IPS-NIHi7 (cell line): Measurements from ENCODE around the gene NSUN2.
"Not testable (repeated sequence)": the region's sequence is repeated elsewhere in the genome, so short reads cannot be mapped to it uniquely, and the experiment has no call there.

Experiments used
- DNase-seq: peaks from one replicate; pipeline ENCODE4 v3.0.0; 2012; ENCODE audit warnings: mixed read lengths; ENCODE audit errors: extremely low spot score

NSUN2 gene

DNA sequence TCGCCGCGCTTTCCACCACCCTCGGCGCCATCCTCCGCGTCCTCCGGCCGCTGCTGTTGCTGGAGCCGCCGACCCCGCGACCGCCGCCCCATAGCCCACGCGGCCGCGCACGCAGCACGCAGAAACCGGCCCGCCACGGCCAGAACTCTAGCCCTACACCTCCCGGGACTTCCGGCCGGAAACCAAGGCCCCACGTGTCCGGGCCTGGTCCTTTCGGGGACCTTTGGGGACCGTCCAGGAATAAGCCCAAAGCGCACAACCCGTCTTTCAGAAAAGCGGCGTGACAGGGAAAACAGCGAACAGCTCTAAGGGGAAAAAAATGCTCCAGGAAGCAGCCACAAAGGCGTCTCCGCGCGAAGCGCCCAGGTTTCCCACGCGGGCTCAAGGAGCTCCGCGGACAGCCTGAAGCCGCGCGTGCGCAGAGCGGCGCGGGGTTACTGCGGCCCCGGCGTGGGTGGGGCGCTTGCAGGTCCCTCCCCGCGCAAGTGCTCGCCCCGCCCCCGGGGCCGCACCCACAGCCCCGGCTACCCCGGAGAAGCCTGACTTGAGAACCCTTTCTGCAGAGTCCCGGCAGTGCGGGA, at the start of gene NSUN2, which contains the start of gene SRD5A1:
Gene NSUN2 (minus strand): TSS at position 157 of the 581 bp plus-strand sequence. CDS start 65 bp downstream, at position 92.
Gene SRD5A1 (plus strand): TSS at position 553 of the 581 bp plus-strand sequence. CDS start 137 bp downstream, outside the sequence.
- peak; percentile 98 for DNase-seq

DNA sequence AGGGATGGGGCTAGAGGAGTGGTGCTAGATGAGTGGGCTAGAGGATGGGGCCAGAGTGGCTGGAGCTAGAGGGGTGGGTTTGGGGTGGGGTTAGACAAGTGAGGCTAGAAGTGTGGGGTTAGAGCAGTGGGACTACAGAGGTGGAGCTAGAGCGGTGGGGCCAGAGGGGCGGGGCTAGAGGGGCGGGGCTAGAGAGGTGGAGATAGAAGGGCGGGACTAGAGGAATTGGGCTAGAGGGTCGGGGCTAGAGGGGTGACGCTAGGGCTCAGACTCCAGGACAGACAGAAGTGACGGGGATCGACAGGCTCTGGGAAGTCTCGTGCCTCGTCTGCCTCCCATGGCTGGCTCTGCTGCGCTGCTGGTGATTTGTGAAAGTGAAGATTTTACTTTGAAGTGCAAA, 49.4 kb upstream of the NSUN2 start:
- peak; percentile 61 for DNase-seq

DNA sequence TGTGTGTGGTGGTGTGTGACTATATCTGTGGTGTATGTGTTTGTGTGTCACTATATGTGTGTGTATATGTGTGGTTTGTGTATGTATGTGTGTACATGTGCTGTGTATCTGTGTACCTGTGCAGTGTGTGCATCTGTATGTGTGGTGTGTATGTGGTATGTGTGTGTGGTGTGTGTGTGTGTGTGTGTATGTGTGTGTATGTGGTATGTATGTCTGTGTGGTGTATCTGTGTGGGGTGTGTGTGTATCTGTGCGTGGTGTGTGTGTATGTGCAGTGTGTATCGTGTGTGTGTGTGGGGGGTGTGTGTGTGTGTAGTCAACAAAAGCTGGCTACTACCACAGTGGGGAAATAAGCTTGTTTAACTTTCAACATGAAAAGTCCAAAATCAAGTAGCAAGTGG, 48.8 kb upstream of the NSUN2 start:
- DNase-seq, result no peak

DNA sequence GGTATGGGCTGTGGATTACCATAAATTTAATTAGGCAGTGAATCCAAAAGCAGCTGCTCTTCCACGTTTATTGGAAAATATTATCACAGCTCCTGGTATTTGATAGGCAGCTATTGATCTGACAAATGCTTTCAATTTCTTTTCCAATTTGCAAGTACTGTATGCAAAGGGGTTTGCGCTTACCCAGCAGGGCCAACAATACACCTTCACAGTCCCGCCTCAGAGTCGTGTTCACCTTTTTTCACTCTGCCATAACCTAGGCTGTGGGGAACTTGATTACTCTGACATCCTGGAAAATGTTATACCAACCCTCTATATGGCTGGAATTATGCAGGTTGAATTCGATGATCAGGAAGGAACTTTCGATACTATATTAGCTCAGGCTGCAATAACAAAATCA, 48.1 kb upstream of the NSUN2 start:
- no peak for DNase-seq

DNA sequence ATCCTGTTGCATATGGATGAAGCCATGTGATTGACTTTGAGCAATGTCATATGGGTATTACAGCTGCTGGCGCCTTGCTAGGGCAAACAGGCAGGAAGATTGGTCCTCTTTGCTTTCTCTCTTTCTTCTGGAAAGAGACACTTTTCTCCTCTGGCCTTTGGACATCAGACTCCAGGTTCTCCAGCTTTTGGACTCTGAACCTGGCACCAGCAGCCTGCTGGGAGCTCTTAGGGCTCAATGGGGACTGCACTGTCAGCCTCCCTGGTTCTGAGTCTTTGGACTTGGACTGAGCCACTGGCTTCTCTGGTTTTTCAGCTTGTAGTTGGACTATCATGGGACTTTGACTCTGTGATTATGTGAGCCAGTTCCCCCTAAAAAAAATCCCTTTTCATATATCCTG, 45.5 kb upstream of the NSUN2 start:
- no peak for DNase-seq

DNA sequence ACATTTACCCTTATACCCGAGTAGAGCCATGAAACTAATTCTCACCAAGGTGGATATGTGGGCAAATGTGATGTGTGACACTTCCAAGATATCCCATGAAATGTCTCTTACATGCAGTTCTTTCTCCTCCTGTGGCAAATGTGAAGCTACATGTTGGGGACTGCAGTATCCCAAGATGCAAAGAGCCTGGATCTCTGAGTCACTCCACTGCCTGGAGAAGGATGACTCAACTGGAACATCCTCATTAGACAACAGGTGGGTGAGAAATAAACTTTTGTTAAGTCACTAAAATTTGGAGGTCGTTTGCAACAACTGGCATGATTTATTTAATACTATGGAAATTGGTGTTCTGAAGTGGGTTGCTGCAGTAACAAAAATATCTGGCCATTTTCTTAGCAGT, 43.9 kb upstream of the NSUN2 start:
- DNase-seq, result no peak

DNA sequence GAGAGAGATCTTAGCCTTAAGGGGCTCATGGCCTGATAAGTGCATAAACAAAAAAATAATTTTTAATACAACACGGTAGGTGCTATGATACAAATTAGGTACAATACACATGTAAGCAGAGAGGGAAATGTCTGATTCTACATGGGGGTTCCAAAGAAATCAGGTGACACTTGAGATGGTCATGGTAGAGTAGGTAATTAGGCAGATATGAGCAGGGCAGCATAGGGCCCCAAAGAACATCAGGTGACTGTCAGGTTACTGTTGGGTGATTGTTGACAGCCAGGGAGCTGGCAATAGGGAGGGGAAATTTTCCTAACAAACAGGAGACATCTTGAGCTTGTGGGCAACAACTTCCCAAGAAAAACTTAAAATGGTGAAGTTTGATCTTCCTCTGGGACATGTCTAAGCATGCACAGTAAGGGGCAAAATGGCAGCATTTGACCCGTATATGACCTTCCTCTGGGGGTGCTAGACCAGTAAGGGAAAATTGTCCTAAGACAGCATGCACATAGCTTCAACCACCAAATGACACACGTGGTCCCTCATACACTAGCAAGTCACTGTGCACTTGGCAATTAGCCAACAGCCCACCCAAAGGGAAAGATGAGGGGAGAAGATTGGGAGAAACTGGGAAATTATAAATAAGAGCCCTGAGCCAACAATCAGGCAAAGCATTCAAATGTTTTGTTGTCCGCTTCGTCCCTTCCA, 43.1 kb upstream of the NSUN2 start:
- no peak for DNase-seq

DNA sequence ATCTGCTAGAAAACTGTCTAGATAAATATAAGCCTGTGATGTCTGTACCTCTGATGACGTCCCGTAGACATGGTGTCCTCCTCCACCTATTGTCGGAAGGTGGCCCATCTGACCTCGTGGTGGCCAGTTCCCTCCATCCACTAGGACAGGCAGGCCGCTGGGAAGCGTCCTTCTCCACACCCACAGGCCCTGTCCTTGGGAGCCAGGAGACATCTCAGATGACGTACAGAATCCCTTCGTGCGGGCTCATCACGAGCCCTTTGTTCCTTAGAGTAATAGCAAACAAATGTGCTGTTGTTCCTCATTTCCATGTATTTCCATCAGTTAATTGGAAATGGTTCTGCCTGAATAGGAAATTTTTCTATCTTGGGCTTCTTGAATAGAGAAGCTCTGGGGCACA, 42.0 kb upstream of the NSUN2 start:
- DNase-seq, result no peak

DNA sequence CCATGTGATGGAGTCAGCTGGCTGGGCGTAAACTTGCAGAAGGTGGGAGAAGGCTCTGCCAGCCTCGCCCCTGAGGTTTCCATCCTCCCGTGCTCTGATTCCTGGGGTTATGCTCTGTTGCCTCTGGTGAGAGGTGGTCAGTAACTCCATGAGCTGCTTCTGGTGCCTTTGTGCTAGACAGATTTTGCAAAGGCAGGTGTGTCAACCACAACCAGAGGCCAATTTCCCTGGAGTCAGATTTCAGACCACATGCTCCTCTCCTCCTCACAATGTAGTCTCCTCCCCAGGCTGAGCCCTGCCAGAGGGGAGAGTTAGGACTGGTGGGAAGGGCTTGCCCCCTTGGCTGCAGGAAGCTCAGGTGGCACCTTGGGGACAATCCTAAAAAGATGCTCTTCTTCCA, 41.6 kb upstream of the NSUN2 start:
- DNase-seq, result no peak

DNA sequence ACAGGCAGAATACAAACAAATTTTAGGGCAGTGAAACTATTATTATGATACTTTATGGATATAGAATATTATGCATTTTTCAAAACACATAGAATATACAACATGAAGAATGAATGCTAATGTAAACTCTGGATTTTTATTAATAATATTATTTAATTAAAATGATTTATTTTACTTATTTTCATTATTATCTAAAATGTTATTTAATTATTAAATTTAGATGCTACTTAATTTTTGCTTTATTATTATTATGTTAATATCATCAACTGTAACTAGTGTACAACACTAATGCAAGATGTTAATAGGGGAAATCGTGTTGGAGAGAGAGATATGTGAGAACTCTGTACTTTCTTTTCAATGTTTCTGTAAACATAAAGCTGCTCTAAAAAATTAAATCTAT, 41.1 kb upstream of the NSUN2 start:
- DNase-seq, result no peak

DNA sequence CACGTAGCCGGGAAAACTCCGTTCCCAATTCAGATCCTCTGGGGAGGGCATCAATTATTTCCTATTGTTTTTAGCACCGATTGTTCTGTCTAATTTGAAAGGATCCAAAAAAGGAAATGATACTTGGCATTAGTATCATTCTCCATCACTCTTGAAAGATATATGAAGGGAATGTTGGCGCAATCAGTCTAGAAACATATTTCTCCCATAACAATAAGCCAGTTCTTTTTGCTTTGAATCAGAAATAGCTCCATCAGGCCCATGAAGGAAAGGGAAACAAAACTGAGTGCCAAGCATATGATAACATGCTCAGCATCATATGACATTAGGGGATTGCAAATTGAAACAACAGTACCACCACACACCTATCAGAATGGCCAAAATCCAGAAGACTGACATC, 40.2 kb upstream of the NSUN2 start:
- DNase-seq, result no peak

DNA sequence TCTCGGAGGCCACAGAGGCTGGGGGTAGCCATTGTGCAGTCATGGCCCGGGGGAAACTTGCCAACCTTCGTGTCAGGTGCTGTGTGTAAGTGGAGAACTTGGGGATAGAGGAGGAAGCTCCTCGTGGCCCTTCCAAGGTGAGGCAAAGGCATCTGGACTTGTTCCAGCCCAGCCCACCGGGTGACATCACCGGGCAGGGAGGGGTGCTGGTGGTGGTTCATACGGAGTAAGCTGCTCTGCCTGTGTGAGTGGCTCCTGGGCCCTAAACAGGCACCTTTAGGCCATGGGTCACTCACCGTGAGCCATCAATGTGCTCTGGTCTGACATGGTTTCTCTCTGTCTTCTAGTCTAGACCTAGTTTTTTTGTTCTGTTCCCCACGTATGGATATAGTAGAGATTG, 35.9 kb upstream of the NSUN2 start:
- not testable (repeated sequence) for DNase-seq

DNA sequence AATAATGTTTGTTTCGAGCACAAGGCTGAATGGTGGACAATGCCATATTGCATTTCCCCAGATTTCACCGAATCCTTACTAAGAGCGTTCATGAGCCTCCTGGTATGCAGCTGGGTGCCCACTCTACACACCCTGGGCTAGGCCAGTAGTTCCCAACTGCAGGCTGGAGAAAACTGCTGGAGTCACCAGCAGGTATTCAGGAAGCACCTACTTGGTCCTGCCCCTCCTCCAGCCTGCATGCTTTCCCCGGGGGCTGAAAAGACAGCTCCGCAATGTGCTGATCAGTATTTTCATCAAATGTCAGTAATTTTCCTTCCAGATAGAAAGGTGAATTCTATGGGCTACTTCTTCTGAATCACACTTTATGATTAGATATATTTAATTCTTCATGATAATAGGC, 34.8 kb upstream of the NSUN2 start:
- peak; percentile 43 for DNase-seq

DNA sequence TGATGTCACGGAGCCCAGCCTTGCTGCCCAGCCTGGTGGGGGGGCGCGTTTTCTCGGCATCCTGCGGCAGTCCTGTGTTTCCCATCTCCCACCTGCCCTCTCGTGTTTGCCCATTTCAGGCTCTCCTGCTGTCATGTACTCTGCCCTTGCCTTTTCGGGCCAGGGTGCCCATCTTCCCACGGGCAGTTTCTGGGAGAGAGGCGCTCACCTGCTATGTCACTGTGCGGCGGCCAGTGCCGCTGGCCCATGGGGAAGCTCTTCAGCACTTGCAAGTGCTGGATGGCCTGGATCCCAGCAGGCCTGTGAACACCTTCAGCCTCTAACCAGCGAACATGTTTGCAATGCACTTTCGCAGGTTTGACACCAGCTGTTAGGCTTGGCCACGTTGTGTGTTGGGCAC, 33.9 kb upstream of the NSUN2 start:
- DNase-seq, result no peak

DNA sequence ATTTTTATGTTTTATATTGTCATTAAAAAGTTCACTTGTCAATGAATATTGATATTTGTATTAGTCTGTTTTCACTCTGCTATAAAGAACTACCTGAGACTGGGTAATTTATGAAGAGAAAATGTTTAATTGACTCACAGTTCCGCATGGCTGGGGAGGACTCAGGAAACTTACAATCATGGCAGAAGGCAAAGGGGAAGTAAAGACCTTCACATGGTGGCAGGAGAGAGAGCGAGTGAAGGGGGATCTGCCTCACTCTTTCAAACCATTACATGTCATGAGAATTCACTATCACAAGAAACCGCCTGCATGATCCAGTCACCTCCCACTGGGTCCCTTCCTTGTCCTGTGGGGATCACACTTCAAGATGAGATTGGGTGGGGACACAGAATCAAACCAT, 27.8 kb upstream of the NSUN2 start:
- no peak for DNase-seq

DNA sequence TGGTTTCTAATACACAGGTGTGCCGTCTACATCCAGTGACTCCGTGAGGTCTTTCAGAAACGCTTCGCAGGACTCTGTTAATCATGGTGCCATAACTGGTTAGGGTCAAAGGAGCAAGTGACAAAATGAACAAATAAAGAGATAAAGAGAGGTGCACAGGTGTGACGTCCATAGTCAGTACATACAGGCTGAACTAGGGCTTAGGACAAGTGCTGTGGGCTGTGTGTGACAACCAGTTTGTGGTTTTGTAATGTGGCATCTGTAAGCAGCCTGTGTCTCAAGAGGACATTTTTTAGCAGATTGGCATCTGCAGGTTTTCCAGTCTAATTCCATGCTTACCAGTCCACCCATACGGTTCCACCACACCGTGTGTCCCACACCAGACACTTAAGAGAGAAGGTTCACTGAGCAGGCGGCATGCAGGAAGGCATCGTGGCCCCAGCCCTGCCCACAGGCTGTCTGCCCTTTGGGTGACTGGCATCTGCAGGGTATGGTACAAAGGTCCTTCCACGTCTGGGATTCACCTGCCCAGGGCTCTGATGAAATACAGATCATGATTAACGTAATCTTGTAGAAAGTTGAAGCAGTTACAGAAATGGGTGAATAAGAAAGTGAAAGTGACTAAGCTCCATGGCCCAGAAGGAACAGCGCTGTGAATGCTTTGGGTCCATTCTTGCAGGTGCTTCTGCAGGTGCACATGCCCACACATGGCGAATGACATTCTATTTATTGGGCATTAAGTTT, 27.3 kb upstream of the NSUN2 start:
- DNase-seq, result no peak

DNA sequence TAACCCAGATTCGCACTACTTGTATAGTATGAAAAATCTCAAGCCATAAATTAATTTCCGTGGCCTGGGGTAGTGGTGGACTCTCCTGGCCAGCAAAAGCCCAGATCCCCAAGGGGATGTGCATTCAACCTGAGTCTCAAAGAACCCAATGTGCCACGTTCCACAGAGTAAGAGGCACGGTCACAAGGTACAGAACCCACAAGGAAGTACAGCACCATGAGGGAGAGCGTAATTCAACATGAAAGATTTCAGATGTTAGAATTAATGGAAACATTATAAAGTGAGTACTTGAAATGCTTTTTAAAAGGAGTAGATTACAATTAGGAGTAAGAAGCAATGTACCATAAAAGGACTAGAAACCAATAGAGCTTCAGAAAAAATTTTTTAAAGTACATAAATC, 23.8 kb upstream of the NSUN2 start:
- DNase-seq, result no peak

DNA sequence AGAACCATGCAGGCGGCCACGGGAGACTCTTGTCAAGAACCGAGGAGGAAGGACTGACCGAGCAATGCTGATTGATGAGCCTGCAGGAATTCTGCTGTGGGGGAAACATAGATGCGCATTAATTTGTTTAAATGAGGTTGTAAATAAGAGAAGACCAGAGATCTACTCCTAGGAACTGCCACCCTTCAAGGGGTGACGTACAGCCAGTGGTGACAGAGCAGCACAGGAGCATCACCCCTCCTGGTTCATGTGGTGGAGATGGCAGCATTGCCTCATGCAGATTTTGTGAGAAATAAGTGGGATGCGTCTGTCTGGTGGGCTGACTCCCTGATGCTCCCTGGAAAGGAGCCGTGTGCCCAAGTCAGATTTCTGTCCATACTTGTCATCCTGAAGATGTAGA, 22.6 kb upstream of the NSUN2 start:
- DNase-seq, result no peak

DNA sequence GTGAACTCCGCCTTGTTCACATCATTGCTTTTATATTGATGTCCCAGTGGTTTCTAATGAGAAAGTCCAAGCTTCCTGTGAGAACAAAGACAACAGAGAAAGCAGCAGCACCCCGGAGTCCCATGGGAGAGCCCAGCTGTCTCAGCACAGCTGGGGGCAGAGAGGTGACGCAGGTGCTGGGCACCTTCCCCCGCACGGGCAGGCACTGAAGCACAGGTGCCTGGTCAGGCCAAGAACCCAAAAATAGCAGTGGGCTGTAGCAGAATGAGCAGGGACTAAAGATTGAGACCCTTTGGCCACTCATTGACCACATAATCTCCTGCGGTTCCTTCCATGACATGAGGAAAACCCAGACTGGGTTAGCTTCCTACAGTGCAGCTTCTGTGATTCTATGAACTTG, 19.2 kb upstream of the NSUN2 start:
- DNase-seq, result no peak

DNA sequence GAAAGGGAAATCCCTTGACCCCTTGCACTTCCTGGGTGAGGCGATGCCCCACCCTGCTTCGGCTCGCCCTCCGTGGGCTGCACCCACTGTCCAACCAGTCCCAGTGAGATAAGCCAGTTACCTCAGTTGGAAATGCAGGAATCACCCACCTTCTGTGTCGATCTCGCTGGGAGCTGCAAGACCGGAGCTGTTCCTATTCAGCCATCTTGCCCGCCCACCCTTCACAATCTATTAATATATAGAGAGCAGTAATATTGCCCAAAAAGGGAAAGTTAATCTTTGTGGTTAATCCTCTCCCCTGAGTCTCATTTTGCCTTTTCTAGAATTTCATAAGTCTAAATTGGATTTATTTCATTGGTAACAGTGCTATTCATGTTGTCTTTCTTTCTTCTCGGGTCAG, 16.8 kb upstream of the NSUN2 start:
- no peak for DNase-seq

DNA sequence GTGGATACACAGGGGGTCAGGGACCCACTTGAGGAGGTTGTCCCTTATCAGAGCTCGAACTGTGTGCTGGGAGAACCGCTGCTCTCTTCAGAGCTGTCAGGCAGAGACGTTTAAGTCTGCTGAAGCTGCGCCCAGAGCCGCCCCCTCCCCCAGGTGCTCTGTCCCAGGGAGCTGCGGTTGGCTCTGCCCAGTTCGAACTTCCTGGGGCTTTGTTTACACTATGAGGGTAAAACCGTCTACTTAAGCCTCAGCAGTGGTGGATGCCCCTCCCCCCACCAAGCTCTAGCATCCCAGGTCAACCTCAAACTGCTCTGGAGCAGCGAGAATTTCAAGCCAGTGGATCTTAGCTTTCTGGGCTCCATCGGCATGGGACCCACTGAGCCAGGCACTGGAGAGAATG, 16.3 kb upstream of the NSUN2 start:
- DNase-seq, result no peak

DNA sequence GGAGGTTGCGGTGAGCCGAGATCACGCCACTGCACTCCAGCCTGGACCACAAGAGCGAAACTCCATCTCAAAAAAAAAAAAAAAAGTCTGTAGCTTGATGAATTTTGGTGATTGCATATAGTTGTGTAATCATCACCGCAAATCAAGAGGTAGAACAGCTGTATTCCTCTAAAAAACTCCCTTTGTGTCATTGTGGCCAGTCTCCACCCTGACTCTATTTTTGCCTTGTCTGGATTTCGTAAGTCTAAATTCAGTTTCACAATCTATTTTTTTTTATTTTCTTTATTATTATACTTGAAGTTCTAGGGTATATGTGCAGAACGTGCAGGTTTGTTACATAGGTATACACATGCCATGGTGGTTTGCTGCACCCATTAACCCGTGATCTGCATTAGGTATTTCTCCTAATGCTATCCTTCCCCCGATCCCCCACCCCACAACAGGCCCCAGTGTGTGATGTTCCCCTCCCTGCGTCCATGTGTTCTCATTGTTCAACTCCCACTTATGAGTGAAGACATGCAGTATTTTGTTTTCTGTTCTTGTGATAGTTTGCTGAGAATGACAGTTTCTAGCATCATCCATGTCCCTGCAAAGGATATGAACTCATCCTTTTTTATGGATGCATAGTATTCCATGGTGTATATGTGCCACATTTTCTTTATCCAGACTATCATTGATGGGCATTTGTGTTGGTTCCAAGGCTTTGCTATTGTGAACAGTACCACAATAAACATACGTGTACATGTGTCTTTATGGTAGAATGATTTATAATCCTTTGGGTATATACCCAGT, 12.9 kb upstream of the NSUN2 start:
- not testable (repeated sequence) for DNase-seq
